Stimulated activated CD8-positive, alpha-beta memory T cell treated with anti-CD3 and anti-CD28 coated beads, Interleukin-4, amount 100 ng/mL, for 4 hours (primary cell): ENCODE results near the gene NKX6-1.

Experiments used
- DNase-seq, 2 donors: peaks; one replicate each; pipeline ENCODE4 v3.0.0-alpha.2; 2020; ENCODE audit warnings: low read depth in 2 of 2, low spot score in 1 of 2

NKX6-1 gene

GRCh38 chr4:84498203-84498934 lies 723 bp downstream of the NKX6-1 start:
- DNase-seq: no peak

- DNase-seq: no peak
These were observed 1.4 kb downstream of the NKX6-1 start for GRCh38 chr4:84497504-84498202.

- no peak for DNase-seq
These were observed 2.2 kb downstream of the NKX6-1 start for GRCh38 chr4:84496706-84497503.

GRCh38 chr4:84496331-84496705 lies 2.8 kb downstream of the NKX6-1 start:
- DNase-seq: no peak

GRCh38 chr4:84495794-84496261 lies 3.3 kb downstream of the NKX6-1 start:
- no peak for DNase-seq

GRCh38 chr4:84495118-84495793 lies 3.8 kb downstream of the NKX6-1 start:
- no peak for DNase-seq

- DNase-seq: no peak
These were observed 4.6 kb downstream of the NKX6-1 start for GRCh38 chr4:84494531-84494930.

- DNase-seq: no peak
These were observed 5.0 kb downstream of the NKX6-1 start for GRCh38 chr4:84494076-84494475.

- no peak for DNase-seq
These were observed 5.8 kb downstream of the NKX6-1 start for GRCh38 chr4:84493092-84493850.

DNA sequence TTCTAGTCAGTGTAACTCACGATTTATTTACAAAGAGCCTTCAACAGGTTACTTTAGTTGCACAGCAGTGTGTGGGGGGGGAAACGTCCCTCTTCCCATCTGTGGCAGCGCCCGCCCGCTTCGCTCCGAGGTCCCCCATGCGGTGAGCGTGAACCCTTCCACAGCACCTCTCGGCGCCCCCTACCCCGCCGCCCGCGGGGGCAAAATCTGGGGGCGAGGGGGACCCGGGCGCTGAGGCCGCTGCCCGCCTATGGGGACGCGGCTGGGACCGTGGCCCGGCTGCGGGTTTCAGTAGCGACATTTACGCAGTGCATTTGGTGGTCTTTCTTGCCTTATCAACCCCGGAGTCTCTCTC lies 6.4 kb downstream of the NKX6-1 start:
- no peak for DNase-seq

DNA sequence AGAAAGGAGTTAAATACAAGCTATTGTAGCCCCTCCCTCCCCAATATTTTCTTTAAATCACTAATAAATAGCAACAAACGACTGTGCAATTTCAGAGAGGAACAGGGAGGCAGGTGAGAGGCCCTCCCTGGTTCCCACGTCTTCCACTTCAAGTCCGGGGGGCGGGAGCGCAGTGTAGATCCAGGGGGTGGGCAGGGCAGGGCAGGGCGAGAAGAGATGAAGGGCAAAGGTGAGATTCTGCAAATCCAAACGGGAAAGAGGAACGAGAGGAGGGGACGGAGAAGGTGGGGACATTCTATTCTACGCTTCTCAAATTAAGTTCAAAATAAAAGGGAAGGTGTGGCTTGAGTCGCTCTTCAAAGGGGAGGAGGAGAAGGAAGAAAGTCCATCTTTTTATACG lies 6.8 kb downstream of the NKX6-1 start:
- DNase-seq: no peak

DNA sequence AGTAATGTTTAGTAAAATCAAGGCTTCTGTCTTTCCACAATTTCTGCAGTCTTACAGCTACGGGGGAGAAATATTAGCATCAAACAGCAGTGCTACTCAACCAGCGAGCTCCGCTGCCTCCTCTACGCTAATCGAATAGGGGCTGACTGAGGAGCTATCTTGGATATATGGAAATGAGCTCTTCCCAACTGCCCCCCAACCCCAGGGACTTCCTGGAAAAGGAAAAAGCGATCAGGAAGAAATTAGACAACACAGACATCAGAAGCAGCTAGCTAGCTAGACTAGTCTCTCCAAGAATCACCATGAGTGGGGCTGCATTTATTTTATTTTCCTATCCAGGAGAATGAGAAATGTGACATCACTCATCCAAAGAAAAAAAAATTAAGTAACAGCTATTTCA lies 7.6 kb downstream of the NKX6-1 start:
- no peak for DNase-seq

DNA sequence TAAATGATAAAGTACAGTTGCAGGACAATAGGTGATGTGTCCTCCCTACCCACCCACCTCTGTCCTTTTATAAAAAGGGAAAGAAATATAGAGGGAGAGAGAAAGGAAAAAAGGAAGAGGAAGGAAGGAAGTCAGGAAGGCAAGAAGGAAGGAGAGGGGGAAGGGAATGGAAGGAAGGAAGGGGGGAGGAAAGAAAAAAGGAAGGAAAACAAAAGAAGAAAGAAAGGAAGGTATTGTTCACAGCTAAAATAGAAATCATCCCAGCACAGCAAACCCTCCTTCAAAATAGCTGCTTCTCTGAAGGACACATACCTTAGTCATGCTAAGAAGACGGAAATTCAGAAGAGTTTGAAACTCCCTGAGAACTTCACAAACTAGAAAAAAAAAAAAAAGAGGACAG lies 8.4 kb downstream of the NKX6-1 start:
- no peak for DNase-seq

GRCh38 chr4:84484236-84484635 lies 14.9 kb downstream of the NKX6-1 start:
- no peak for DNase-seq

DNA sequence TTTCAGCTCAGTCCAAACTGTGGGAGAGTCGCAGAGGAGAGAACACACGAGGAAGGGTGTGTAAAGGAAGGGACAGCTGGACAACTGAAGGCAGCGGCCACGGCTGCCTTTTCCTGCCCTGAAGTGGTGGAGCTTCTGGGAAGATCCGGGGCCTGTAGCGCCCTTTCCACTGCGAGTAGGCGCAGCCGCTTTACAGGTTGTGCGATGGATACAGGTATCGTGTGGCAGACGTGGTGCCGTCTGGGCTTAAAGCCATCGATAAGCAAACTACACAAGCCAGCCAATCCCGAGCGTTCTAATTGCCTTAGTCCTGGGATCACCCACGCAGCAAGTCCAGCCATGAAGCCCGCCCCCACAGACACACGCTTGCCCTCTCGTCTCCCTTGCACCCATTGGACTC lies 15.4 kb downstream of the NKX6-1 start:
- DNase-seq: no peak

GRCh38 chr4:84482564-84483563 lies 16.2 kb downstream of the NKX6-1 start:
- DNase-seq: no peak

GRCh38 chr4:84481860-84482245 lies 17.2 kb downstream of the NKX6-1 start:
- DNase-seq: no peak

DNA sequence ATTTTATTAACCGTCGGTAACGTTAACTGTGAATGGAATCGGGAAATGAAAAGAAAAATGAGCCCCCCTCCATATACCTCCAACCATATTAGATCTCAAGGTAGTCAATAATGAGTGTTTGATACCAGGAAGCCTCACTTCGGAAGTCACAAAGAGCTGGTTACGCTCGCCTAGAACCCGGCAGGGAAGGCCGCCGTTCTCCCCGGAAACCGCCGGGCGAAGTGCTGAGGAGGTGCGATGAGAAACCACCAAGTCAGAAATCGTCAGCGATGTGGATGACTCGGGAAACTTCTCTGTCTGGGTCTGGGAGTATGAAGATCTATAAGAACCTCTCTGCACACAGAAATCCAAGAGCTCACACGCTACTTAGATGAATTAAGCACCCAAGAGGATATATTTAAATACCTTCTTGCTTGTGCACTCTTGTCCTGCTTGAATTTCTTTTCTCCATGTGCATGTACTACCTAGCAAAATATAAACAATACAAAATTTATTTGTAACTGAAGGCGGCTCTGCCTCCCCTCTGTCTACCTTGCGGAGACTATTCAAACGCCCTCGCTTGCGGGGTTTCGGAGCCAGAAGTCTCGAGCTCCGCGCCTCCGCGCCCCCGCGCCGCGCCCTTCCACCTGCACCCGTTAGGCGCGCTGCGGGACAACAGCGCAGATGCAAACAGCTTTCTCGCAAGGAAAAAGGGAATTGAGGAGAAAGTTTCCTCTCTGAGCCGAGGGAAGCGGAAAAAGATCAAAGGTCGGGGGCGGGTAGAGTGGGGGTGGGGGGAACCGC lies 17.8 kb downstream of the NKX6-1 start:
- DNase-seq: no peak

DNA sequence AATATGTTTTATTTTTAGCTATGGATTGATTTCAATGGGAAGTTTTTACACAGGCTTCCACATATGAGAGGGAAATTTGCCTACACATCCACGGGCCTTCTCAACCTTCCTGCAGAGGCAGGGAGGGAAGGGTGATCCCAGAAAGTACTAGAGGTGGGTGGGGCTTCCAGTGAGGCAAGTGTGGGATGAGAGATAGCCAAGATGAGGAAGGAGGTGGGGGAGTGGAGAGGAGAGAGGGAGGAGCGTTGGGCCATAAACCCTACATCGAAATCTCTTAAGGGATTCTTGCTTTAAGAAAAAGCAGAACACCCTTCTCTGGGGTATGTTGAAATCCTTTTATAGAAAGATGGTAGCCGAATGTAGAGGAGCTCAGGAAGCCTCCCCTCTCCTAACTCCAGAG lies 19.0 kb downstream of the NKX6-1 start:
- DNase-seq: no peak
